H54 (cell line): Measurements from ENCODE around the gene CEP57L1.
"Not testable (repeated sequence)": the region's sequence is repeated elsewhere in the genome, so short reads cannot be mapped to it uniquely, and the experiment has no call there.

ENCODE experiments used
- DNase-seq: peaks from one replicate; pipeline ENCODE4 v3.0.0; 2011; ENCODE audit warnings: low spot score, mixed read lengths; ENCODE audit not compliant: insufficient read length
- FAIRE-seq: peaks from 3 replicates; lab custom pipeline; 2011; peaks lifted over from hg19 to GRCh38; lab: Jason Lieb, UNC
- POLR2A ChIP-seq: IDR thresholded peaks from 2 replicates; pipeline ENCODE4 v1.6.1; 2011; ENCODE audit warnings: low read depth, mild to moderate bottlenecking, low read length

CEP57L1 gene

GRCh38 chr6:109188115-109188411 lies 92.8 kb downstream of the CEP57L1 start:
- FAIRE-seq: no peak
- no peak for DNase-seq
- TF ChIP-seq POLR2A: no peak

GRCh38 chr6:109191368-109191767 lies 96.1 kb downstream of the CEP57L1 start:
- DNase-seq, FAIRE-seq: not testable (repeated sequence)

GRCh38 chr6:109192865-109193264 lies 97.6 kb downstream of the CEP57L1 start:
- no peak for TF ChIP-seq POLR2A
- FAIRE-seq (no peak), DNase-seq (no peak)

- no peak for TF ChIP-seq POLR2A
- FAIRE-seq (no peak), DNase-seq (no peak)
Observed at GRCh38 chr6:109194880-109195279, 99.6 kb downstream of the CEP57L1 start.

- DNase-seq (no peak), FAIRE-seq (no peak)
- TF ChIP-seq POLR2A: no peak
Observed at GRCh38 chr6:109197061-109197460, 101.8 kb downstream of the CEP57L1 start.

- no peak for DNase-seq
- no peak for TF ChIP-seq POLR2A
- no peak for FAIRE-seq
Observed at GRCh38 chr6:109202409-109203264, 107.3 kb downstream of the CEP57L1 start.

GRCh38 chr6:109204511-109204910 lies 109.2 kb downstream of the CEP57L1 start:
- no peak for TF ChIP-seq POLR2A
- DNase-seq (no peak), FAIRE-seq (no peak)

GRCh38 chr6:109212683-109213082 lies 117.4 kb downstream of the CEP57L1 start:
- TF ChIP-seq POLR2A: no peak
- DNase-seq (no peak), FAIRE-seq (no peak)
